Fibroblast of skin of abdomen (primary cell): ENCODE measurements around the gene ZNF770. TPM values are rescaled to one million over a fixed set of nuclear protein-coding genes. Genes with fewer than 3 reads are reported as not detected.

ENCODE experiments used
- DNase-seq: peaks from one replicate; pipeline ENCODE4 v3.0.0-alpha.2; 2013
- polyA plus RNA-seq, 2 experiments: library from polyadenylated mRNA; unstranded; fragments of 120-200 nt; gene quantifications; one replicate each; pipeline ENCODE4 v1.2.1, GENCODE V29; 2013; ENCODE audit not compliant: insufficient read length in 2 of 2

Gene ZNF770, protein sequence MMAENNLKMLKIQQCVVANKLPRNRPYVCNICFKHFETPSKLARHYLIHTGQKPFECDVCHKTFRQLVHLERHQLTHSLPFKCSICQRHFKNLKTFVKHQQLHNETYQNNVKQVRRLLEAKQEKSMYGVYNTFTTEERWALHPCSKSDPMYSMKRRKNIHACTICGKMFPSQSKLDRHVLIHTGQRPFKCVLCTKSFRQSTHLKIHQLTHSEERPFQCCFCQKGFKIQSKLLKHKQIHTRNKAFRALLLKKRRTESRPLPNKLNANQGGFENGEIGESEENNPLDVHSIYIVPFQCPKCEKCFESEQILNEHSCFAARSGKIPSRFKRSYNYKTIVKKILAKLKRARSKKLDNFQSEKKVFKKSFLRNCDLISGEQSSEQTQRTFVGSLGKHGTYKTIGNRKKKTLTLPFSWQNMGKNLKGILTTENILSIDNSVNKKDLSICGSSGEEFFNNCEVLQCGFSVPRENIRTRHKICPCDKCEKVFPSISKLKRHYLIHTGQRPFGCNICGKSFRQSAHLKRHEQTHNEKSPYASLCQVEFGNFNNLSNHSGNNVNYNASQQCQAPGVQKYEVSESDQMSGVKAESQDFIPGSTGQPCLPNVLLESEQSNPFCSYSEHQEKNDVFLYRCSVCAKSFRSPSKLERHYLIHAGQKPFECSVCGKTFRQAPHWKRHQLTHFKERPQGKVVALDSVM
- 27.4 TPM for polyA plus RNA-seq (2013, experiment 1 of 2; ENCODE audit: insufficient read length)
- 26.1 TPM for polyA plus RNA-seq (2013, experiment 2 of 2; ENCODE audit: insufficient read length)

DNA sequence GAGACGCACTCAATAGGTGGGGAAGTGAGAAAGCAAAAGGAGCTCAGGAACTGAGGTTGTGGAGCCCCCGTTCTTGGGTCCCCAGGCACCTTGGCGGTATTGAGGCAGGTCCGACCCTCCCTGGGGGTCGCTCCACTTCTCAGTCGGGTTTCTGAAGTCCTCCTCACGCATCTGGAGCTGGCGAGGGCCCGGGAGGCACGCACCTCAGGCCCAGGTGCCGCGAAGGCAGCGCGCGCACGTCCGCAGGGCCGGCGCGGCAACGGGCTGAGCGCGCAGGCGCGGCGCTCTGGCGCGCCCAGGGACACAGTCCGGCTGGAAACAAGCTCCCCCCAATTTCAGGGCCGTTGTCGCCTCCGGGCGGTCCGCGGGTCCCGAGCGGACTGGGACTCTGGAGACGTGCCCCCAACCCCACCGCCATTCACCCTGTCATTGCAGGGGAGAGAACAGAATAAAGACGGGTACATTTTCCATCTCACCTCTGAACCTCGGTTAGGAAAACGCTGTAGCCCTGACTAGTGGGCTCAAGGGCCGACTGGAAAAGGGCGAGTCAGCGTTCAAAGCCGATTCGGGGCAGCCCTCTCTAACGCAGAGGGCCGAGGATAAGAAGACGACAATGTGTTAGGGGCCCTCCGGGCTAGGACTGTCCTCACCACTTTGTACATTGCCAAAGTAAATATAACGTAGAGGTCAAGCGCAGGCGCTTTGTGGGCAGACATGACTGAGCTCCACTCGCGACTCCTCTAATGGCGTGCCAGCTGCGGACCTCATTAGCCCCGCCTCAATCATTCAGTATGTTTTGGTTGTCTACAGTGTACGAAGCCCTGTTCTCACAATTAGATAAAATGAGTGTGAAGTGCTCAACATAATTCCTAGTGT lies at the start of gene ZNF770:
ZNF770 (minus strand) TSS at position 261 of the 876 bp plus-strand sequence. CDS start 4,853 bp downstream, outside the sequence.
- DNase-seq, result peak; percentile 75

GRCh38 chr15:35028235-35028984 lies 40.3 kb upstream of the ZNF770 start:
- no peak for DNase-seq

DNA sequence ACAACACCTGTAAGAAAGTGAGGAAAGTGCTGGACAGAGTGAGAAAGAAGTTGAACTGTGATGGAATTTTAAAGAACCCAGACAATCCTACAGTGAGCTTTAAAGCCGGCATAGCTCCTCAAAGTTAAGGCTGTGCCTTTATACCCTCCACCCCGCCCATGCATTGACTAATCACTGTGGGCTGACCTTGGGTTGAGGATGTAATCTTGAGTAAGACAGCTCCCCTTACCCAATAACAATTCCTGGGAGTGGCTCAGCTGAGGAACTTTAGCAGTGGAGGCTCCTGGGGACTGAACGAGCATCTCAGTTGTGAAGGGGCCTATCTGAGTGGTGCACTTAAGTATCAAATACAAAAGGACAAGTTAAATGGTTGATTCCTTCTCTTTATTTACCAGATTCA lies 35.7 kb upstream of the ZNF770 start:
- DNase-seq, result no peak

DNA sequence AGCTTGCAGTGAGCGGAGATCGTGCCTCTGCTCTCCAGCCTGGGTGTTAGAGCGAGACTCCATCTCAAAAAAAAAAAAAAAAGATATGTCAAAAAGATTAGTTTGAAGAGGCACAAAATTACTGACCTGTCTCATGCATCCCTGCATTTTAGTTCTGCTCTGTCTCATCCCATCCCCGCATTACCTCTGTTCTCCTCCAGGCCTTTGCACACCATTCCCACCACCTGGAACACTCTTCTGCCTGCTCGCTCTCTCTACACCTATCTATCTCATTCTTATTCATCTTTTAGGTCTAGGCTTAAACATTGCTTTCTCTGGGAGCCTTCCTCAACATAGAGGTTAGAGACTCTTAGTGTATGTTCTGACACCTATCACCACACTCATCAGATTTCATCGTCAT lies 32.9 kb upstream of the ZNF770 start:
- no peak for DNase-seq

- peak; percentile 32 for DNase-seq
Observed at GRCh38 chr15:35019404-35020327, 31.6 kb upstream of the ZNF770 start.

GRCh38 chr15:35014241-35014640 lies 26.2 kb upstream of the ZNF770 start:
- DNase-seq, result no peak

GRCh38 chr15:35013370-35013769 lies 25.3 kb upstream of the ZNF770 start:
- peak; percentile 30 for DNase-seq

- no peak for DNase-seq
Observed at GRCh38 chr15:35007397-35007796, 19.3 kb upstream of the ZNF770 start.

GRCh38 chr15:35005933-35006332 lies 17.8 kb upstream of the ZNF770 start:
- no peak for DNase-seq

- DNase-seq, result no peak
Observed at GRCh38 chr15:35003928-35004327, 15.8 kb upstream of the ZNF770 start.

- DNase-seq, result peak; percentile 63
Observed at GRCh38 chr15:35000511-35000910, 12.4 kb upstream of the ZNF770 start.

GRCh38 chr15:34999906-35000305 lies 11.8 kb upstream of the ZNF770 start:
- DNase-seq, result no peak

DNA sequence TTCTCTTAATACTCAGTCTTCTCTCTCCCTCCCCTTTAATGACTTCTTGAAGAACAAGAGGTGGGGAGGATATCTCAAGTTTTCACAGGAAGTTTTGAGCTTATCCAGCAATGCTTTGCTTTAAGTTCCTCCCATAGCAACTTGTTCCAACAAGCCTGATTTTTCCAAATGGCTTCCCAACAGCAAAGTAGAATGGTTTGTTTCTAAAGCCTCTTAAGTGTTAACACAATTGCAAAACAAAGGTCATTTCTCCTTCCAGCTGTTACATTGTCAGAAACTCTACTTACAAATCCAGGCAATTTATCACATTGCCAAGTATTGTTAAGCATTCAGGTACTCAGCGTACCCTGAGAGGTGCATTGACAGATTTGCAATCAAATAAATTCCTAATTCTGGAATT lies 6.8 kb upstream of the ZNF770 start:
- no peak for DNase-seq

DNA sequence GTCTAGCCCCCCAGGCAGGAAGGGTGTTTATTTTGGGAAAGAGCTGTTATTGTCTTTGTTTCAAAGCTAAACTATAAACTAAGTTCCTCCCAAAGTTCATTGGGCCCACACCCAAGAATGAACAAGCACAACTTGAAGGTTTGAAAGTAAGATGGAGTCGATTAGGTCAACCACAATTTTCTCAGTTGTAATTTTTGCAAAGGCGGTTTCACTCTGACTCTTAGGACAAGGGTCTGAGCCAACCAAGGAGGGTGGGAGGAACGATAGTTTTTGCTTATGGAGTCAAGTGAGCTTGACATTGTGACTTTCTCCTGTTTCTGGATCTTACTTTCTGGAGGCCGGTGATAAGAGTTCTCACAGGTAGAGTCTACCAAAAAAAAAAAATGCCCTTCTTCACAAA lies 5.8 kb upstream of the ZNF770 start:
- no peak for DNase-seq

GRCh38 chr15:34993412-34993811 lies 5.3 kb upstream of the ZNF770 start:
- no peak for DNase-seq

DNA sequence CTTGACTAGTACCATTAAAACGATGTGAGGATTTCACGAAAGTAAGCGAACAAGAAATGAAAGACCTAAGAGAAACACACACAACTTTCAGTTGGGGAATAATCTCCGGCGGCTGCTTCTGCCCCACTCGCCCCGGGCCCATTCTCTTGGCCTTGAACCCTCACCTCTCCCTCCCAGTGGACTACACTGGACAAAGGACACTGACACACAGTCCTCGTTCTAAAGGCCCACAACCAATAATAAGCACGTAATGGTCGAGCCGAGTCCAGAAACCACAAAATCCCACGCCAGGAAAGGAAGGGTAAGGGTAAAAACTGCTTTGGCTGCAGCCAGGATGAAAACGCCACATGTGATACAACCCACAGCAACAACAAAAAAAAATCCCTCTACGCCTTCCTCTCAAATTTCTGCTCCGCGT lies 469 bp downstream of the ZNF770 start:
- DNase-seq, result peak; percentile 32

DNA sequence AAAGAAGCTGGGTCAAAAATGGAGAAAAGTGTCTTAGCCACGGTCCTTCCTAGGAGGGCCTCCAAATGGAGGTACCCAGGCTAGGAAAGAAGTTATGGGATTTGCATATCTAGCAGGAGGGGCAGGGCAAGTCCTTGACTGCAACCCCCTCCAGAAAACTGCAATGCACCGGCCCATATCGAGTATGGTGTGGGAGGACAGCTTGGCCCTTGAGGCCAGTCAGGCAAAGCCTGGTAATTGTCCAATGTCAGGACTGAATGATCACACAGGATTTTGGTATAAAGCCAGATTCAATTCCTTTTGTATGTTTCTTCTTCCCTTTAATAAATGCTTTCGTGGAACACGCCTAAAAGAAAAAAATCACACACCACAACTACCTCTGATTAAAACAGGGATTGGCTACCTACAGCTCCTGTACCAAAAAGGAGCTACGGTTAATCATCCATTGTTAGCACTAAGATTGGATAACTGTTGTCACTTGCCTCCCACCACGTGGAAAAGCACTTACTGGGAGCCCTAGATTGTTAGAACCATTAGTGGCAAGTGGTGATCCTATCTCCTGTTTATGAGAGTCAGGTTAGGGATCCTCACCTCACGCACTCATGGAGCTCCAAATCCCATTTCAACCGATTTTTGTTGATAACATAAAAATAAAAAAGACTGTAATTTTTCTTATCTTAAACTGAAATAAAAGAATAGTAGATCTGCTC lies 1.2 kb downstream of the ZNF770 start:
- no peak for DNase-seq

GRCh38 chr15:34986326-34986725 lies 1.8 kb downstream of the ZNF770 start:
- no peak for DNase-seq

DNA sequence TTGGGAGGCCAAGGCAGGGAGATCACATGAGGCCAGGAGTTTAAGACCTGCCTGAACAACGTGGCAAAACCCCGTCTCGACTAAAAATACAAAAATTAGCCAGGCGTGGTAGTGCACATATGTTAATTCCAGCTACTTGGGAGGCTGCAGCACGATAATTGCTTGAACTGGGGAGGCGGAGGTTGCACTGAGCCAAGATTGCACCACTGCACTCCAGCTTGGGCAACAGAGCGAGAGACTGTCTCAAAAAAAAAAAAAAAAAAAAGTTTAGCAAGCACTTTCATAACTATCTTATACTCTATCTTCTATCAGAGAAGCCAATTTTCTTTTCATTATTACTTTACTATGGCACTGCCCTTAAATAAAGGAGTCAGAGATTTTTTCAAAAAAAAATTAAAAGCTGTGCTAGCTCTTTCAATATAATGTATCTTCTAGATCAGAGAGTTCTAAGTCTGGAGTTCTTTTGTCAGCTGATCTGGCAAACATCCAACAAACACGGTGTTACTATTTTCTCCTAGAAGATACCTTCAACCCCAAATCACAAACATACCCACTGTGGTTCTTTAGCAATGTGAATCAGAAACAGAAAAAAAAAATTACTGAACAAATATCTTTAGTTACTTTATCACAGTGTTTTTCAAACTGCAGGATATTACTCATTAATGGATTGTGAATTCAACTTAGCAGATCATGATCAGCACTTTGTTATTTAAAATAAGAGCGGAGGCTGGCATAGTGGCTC lies 3.0 kb downstream of the ZNF770 start:
- no peak for DNase-seq
